GM19455 (cell line): Measurements from ENCODE around the gene FCF1.

ENCODE experiments used
- ATAC-seq: cut with Tn5 transposase; IDR thresholded peaks from one replicate; pipeline ENCODE4 v1.9.1; 2021; ENCODE audit not compliant: unreplicated experiment

FCF1 gene, protein sequence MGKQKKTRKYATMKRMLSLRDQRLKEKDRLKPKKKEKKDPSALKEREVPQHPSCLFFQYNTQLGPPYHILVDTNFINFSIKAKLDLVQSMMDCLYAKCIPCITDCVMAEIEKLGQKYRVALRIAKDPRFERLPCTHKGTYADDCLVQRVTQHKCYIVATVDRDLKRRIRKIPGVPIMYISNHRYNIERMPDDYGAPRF

DNA sequence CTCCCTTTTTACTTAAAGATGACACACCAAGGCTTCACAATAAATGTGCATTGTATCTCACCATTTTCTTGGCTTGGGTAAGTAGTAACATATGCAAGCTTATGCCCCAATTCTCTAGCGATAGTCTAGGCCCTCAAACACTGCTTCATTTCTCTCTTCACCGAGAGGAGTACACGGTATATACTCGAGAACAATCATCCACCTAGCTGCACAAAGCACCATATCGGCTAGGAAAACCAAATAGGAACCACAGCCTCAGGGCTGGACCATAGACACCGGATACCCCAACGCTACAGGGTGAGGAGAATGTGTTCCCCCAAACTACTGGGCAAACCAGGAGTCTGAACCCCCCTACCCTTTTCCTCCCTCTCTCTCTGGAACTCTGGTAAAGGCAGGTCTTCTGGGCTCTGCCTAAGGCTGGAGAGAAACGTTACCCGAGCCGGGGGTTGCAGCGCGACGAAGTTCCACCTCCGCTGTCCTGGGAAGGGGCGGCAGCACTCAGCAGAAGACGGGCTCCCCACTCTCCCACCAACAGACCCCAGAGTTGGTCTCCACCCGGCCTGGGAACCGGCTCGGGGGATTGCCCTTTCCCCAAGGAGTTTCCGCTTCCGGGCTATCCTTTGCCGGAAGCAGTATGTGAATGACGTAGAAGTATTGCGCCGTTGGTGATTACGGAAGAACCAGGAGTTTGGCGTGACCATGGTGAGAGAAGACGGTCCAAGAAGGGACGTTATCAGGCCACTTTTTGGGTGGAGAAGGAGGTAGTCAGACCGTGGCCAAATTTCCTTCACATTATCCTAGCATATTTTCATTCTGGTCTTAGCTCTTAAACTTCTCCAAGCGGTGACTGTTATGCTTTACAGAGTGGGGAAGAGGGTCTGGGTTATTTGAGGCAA, at the start of gene FCF1, which contains the start of gene AREL1:
TSS of gene FCF1 (plus strand) at position 646 of the 896 bp plus-strand sequence. CDS start at position 700, 54 bp downstream.
TSS of gene AREL1 (minus strand) at position 582 of the 896 bp plus-strand sequence. CDS start 27,465 bp downstream, outside the sequence.
- ATAC-seq, result peak; percentile 96

DNA sequence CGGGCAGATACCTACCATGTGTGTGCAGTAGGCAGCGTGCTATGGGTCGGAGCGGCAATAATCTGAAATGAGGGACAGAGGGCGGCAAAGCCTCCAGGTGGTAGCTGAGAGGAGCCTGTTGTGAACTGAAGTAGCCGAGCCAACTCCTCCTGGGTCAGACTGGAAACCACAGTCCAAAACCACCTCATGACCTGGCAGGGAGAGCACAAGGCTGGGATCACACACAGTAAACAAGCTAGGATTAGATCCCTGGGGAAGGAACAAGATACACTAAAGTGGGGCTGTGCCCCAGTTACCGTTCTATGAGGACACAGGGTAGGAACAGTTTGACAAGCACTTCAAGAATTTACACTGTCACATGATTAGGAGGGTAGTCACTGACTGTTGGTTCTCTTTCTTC, 49.1 kb upstream of the FCF1 start:
- ATAC-seq, result no peak

DNA sequence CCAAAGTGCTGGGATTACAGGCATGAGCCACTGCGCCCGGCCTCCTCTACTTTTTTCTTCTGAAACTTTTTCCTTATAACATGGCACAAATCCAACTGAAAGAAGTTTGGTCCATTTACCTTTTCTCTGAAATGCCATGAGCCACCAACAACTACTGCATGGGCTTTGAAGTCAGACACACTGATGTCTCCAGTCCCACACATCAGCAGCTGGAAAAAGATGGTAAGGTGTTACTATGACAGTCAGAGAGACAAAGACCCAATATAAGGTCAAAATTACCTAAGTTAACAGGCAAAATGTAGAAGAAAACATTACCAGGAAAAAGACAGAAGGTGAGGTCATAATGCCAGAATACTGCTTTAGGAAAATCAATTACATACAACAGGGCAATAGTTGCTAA, 48.2 kb upstream of the FCF1 start:
- ATAC-seq, result no peak

DNA sequence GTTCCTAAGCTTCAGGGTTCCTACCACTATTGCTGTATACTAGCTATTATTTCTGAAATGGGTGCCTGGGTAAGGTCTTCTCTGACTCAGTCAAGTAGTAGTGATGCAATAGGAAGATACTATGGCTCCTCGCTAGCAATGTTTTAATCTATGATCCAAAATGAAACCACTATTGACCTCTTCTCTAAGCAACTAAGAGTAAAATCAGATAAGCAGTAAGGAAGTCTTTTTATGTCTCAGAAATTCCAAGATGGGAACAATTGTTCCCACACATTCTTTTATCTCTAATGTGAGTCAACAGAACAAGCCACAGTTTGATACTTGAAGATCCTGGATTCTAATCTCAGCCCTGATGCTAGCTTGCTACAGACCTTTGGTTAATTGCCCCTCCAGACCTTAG, 45.2 kb upstream of the FCF1 start:
- ATAC-seq, result no peak

DNA sequence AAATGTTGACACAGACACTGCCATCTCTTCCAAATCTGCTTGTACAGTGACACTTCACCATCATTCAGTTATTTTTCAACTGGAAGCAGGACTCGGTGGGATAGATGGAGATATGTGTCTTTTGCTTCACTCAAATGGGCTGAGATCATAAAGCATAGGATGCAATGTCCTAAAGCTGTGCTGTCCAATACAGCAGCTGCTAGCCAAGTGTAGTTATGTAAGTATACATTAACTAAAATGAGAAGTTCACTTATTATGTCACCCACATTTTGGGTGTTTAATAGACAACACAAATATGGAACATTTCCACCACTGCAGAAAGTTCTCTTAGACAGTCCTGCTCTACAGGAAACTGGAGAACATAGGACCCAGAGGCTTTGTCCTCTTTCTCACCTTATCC, 43.7 kb upstream of the FCF1 start:
- no peak for ATAC-seq

DNA sequence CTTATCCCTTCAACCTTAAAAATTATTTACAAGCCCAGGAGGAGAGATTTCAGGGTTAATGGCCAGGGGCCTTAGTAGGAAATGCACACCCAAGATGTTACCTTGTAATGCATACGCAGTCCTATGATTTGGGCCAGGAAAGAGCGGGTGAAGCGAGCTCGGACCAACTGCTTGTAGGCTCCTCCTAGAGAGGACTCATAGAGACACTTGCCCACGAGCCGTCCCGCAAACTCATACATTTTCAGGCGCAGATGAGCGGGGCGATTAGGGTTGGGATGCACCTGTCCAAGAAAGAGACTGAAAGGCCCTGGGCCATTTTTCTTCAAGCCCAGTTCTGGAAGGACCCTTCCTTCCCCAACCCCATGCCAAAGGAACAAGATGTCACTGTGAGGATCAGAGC, 43.1 kb upstream of the FCF1 start:
- ATAC-seq, result no peak

DNA sequence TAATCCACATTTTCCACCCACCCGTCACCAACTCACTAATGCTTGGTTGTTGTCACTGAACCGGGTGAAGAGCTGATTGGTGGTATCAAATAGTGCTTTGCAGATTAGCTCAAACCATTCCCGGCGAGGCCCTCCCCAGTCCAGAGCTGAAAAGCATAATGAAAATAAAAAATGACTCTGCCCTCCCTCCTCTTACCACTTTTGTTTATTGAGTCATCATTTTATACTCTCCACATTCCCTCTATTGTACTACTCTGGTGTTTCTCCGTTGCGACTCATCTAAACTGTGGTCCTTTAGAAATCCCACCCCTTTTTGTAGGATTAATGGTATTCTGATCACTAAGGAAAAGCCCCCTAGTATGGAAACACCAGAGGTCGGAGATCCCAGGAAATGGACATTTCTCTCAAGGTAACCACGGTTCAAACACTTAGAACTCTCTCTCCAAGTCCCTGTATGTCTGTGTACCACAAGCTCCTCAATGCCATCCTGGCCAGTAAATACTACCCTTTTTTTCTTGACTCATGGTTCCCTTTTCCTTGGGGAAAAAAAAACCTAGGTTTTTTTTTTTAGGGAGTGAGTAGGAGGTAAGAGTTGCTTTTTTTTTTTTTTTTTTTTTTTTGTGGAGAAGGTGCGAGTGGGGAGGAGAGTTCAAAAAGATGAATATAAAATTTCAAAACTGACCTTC, 42.1 kb upstream of the FCF1 start:
- ATAC-seq, result no peak

DNA sequence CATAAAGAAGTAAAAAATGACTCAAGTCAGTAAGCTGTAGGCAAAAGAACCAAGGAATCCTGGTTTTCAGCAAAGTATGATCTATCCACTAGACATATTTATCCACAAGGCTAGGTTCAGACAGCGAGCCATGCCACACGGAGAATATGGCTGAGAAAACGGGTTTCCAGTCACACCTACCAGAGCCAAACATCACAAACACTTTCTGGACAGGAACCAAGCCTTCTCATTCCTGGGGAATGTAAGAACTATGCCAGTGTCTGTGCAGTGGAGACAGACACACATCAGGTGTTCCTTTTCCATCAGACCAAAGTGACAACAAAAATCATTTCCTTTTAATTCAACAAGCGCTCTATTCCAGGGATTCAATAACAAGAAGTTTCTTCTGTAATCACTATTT, 41.2 kb upstream of the FCF1 start:
- no peak for ATAC-seq

DNA sequence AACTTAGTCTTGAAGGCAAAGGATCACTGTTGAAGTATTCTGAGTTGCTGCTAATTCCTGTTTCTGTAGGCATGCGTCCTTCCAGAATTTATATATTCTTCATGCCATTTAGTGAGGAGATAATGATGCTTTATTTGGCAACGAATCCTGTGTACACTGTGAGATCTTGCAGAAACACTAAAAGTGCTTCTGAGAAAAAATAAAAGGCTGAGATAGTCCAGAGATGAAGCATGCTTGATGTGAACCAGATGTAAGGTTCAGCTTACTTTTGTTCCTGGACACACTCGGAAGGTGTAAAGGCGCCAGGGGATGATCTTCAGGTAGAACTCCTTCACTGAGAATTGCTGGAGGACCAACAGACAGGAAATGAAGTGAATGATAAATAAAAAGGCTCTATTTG, 39.2 kb upstream of the FCF1 start:
- no peak for ATAC-seq

DNA sequence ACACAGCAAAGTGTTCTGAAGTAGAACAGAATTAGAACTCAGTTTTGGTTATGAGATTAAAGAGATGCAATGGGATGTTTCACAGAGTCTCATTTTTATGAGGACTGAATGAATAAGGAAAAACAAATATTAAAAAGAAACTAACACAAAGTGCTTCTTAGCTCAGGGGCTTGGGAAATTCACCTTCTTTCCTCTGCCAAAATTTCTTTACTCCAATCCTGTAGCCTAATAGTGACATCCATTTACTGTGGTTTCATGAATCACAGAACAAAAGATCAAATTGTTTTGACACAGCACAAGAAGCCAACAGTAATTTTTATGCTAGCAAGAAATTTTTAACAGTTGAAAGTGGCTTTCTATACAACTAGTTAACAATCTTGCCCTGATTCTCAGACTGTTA, 37.7 kb upstream of the FCF1 start:
- ATAC-seq, result no peak

DNA sequence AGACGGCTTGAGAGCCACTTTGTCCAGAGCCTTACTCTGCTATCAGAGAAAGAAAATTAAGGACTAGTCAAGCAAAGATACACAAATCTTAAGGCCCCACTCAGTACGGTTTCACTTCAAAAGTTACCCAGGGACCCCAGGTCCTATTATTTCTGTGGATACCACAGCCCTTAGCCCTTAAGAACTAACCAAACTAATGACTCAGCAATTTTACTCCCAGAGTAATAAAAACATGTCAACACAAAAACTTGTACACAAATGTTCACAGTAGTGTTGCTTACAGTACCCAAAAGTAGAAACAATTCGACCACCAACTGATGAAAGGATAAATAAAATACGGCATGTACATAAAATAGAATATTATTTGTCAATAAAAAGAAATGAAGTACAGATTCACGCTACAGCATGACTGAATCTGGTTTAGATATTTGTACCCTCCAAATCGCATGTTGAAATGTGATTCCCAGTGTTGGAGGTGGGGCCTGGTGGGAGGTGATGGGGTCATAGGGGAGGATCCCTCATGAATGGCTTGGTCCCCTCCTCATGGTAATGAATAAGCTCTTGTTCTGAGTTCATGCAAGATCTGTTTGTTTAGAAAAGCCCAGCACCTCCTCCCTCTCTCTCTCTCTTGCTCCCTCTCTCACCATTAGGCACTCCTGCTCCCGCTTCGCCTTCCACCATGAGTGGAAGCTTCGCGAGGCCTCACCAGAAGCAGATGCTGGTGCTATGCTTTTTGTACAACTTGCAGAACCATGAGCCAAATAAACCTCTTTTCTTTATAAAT, 30.6 kb upstream of the FCF1 start:
- ATAC-seq, result no peak

DNA sequence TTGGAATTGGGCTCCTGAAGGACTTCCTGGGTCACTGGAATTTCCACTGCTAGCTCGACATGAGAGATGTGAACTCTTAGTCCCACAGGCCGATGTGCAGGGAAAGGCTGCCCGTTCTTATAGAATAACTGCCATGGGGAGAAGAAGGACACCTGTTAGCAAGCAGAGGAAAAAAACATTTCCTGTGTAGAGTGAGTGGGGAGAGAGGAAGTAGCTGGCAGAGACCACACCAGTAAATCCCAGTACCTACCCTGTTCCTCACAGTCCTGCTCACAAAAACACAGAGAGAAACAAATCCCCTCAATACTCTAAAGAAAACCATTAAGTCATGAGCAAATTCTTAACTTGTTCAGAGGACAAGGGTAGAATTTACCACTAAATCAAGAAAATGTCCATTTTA, 29.5 kb upstream of the FCF1 start:
- ATAC-seq, result no peak

DNA sequence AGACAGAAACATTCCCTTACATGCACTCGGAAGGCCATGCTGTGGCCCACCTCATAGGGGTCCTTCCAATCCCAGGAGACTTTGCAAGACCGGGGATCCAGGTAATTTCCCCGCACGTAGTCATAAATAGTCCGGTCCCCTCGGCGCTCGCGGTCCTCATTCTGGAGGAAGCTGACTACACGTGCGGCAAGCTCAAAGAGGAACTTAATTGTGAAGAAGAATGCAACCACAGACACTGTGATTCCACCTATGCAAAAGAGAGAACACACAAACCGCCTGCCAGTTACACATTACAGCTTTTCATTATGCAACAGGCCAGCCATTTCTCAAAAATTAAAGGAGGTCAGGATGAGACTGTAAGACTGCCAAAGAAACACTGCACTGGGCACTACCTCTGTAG, 28.5 kb upstream of the FCF1 start:
- ATAC-seq, result no peak

DNA sequence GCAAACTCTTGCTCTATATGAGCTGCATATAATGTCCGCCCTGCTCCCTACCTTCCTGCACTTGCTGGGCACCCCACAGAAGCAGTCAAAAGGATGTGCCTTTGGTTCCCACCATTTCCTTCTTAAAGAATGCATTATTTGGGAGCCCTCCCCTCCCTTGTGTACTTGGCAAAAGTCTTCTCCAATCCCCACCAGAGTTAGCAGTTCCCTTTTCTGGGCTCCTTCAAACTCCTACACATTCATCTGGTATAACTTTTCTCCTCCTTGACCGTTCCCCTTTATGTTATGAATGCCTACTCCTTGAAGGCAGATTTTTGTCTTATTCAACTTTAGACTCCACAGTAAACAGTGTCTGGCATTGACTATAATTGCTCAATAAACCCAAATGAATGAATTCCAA, 27.9 kb upstream of the FCF1 start:
- ATAC-seq, result no peak

DNA sequence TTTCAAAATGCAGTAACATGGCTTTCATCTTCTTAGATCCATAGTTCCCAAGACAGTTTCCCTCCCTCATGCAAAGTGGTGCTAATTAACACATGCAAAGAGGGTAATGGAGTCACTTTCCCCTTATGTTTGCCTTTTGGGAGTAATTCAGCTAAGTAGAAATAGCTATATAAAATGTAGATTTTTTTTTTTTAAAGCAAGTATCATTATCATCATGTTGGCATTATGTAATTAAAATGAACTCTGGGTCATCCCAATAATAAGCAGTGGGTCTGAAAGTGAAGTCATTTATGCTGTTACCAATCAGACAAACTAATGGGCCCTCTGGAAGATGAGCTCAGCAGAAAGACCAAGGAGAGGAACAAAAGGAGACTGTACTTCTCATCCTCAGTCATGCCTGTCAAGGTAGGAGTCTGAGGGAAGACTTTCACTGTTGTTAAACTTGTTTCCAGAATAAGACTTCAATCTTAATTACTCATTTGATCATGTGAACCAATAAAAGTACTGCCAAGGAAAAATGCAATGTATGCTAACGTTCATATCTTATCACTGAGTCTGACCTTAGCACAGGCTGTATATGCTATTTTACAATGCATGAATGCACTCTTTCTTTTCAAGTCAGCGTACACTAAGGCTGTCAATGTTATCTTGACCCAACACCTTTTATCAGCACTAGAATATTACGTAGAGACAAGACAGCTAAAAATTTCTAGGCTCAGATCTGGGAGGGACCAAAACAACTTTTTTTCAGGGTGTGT, 26.8 kb upstream of the FCF1 start:
- no peak for ATAC-seq

DNA sequence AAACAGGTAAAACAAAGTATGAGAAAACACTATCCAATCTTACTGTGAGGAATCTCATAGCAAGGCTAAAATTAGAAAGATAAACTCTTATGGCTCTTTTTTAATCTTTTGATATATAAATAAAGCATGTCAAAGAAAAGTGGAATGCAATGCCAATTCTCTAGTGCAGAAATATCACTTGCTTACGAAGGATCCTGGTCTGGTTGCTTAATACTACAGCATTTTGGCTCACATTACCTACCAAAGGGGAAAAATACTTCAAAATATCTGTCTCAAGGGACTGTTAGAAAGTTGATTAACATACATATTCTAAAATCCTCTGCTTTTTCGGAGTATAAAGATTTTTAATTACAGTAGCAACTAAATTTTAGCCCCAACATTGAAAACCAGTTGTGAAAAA, 21.5 kb upstream of the FCF1 start:
- no peak for ATAC-seq

DNA sequence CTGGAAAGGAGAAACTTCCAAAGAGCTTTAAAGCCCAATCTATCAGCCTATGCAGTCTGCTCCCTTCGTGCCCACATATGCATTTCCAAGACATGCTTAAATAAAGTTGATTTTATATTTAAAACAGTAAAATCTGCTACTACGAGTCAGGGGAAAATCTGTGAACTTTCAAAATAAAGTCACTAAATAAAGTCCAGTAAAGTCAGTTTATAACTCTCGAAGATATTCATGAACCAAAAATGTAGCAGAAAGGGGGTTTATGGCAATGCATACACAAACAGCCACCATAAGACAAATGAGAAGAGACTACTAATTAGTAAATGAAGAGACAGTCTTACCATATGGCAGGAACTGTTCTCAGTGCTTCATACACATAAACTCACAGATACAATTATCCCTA, 19.8 kb upstream of the FCF1 start:
- ATAC-seq, result no peak

DNA sequence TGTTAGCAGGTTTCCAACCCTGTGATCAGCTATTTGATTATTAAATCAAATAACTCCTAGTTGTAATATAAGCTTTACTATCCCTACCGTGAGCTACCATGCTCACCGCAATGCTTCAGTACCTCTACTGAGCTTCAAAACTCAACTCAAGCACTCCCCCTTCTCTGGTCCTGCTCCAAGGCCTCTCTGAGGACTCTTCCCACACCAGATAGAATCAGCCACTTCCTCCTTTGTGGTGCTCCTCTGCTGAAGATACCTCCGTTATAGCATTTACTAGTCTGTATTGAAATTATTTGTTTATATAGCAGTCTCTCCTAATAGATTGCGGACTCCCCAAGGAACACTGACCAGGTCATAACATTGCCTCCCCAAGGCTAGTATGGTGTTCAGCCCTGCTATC, 17.5 kb upstream of the FCF1 start:
- no peak for ATAC-seq

DNA sequence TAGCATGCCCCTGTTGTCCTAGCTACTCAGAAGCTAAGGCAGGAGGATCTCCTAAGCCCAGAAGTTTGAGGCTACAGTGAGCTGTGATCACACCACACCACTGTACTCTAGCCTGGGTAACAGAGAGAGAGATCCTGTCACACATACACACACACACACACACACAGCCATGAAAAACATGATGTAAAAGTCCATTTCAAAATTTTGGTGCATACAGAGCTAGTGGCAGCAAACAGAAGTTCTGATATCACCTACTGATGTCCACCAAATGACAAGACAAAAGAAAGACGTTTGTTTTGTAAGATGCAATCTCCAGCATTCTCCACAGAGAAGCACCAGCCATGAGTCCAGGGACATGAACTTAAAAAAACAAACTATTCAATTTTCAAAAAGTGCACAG, 15.9 kb upstream of the FCF1 start:
- ATAC-seq, result no peak

DNA sequence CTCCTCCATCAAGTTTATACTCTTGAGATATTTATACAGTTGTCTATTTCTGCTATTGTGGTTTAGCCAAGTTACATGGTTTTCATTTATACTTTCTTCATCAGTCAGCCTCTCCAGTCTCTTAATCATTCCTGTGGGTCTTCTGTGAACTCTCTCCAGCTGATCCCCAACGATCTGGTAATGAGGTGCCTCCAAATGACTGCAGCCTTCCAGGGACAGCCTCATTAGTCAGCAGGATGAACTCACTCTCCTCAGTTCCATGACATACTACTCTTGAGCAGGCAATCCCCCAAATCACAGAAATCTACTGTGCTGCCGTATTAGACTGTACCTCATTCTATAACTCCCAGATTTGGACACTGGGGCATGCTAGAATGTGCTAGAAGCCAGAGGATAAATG, 15.4 kb upstream of the FCF1 start:
- ATAC-seq, result no peak
